HG02943 (cell line): ENCODE results near the gene LRRK2.
"Not testable (repeated sequence)": the region's sequence is repeated elsewhere in the genome, so short reads cannot be mapped to it uniquely, and the experiment has no call there.

Source experiments
- ATAC-seq: cut with Tn5 transposase; IDR thresholded peaks from one replicate; pipeline ENCODE4 v1.9.1; 2021; ENCODE audit warnings: mild to moderate bottlenecking, low read depth, moderate library complexity; ENCODE audit not compliant: unreplicated experiment

LRRK2 gene

GRCh38 chr12:40211186-40211585, 13.6 kb upstream of the LRRK2 start:
- not testable (repeated sequence) for ATAC-seq

DNA sequence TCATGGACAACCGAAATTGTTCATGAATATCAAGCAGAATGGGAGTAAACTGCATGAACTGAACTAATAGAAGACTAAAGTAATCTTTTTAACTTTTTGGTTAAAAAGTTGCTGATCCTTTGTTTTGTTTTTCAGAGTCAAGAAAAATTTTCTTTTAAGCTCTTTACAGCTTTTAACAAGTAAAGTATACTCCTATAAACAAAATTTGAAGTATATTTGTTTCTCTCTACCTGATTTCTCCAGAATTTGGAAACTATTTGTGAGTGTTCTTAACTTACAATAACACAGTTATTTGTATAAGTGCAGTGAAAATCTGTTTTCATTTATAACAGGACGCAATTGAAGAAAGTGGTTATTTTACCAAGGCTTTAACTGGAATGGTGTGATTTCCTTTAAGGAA, 12.2 kb upstream of the LRRK2 start:
- no peak for ATAC-seq

- no peak for ATAC-seq
These were observed 8.8 kb upstream of the LRRK2 start for GRCh38 chr12:40215982-40216381.

- ATAC-seq = no peak
These were observed 8.1 kb upstream of the LRRK2 start for GRCh38 chr12:40216516-40217288.

- ATAC-seq = no peak
These were observed 5.0 kb upstream of the LRRK2 start for GRCh38 chr12:40219760-40220159.

GRCh38 chr12:40222247-40222646, 2.5 kb upstream of the LRRK2 start:
- ATAC-seq = no peak

DNA sequence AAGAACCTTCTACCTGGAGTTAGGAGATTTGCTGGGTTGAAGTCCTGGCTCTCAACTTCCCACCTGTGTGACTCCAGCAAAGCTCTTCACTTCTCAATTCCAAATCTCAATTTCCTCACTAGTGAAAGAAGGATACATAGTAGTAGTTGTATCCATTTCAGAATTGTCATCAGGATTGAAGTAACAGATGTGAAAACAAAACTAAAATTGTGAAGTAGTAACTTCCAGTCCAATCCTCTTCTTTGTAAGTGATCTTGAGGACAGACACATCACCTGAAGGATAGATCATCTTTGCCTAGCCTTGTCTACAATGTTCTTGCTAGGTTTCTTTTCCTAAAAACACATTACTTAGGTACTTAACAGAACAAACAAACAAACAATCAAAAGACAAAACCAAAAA, 1.2 kb upstream of the LRRK2 start:
- no peak for ATAC-seq

DNA sequence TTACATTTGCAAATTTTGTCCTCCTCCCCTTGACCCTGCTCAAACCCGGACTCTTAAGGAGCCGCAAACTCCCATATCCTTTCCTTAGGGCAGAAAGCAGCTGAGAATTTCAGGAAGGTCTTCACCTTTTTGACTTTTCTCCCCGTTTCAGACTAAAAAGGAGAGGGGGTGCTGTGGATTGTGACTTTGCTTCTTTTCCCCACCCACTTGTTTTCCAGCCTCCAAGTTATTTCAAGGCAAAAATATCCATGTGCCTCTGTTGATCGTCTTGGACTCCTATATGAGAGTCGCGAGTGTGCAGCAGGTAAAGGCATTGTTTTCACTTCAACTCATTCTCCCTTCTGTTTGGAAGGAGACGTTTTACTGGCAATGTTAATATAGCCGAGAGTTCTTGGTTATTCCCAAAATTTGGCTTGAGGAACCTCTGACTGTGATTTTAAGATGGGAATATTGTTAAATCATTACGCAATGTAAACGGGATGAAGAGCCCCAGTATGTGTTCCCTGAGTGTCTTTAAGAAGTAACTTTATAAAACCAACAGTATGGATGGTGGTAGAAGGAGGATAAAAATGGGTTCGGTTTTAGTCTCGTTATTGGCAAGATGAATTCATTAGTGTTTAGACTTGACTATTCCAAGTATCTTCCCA, 663 bp downstream of the LRRK2 start:
- ATAC-seq = no peak

DNA sequence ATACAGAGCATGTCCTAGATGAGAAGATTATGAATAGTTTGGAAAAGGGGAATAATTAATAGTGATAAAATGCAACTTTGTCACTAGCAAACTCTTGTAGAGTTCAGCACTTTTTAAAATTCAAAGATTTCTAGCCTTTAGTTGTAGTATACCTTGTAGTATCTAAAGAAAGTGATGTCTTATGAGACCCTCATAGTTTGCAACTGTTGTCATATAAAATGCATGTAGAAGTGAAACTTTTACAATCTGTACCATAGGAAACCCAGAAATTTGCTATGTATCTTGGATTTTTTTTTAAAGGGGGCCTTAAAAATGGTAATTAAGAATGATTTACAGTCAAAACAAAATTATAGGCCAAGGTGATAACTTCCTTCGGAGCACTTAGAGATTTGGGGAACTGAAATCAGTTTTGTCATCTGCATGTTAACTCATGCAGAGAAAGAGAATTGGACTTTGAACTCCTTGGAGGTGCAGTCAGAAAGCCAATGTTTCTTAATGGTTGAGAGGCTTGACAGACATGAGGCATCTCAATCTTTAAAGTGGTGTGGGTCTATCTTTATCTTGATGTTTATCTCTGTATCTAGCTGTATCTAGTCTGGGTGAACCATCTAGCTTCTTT, 1.3 kb downstream of the LRRK2 start:
- peak; percentile 48 for ATAC-seq

- ATAC-seq = peak; percentile 26
These were observed 1.9 kb downstream of the LRRK2 start for GRCh38 chr12:40226705-40227104.

DNA sequence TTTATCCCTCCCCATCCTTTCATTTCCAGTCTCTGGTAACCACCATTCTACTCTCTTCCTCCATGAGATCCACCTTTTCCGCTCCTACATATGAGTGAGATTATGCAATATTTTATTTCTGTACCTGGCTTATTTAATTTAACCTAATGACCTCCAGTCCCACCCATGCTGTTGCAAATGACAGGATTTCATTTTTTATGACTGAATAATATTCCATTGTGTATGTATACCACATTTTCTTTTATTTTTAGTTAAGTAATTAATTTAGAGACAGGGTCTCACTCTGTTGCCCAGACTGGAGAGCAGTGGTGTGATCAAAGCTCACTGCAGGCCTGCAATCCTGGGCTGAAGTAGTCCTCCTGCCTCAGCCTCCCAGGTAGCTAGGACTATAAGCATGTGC, 2.6 kb downstream of the LRRK2 start:
- no peak for ATAC-seq

- ATAC-seq = no peak
These were observed 3.9 kb downstream of the LRRK2 start for GRCh38 chr12:40228727-40229126.

GRCh38 chr12:40229690-40230651, 5.2 kb downstream of the LRRK2 start:
- ATAC-seq = no peak

DNA sequence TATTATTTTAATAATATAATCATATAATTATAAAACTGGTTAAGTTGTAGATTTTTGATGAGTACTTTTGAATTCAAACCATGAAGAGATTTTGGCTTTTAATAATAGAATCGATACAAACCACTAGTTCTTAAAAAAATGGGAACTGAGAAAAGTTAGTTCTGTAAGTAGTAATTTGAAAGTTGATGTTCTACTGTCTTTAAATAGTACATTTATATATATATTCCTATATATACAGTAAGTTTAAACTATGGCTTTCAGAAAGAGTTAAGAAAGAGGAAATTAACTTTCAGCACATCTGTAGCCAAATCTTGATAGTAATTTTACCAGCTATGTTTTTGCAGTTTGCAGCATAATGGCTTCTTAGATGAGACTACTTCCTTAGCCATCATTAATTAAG, 7.8 kb downstream of the LRRK2 start:
- no peak for ATAC-seq

GRCh38 chr12:40233741-40234367, 9.1 kb downstream of the LRRK2 start:
- no peak for ATAC-seq

DNA sequence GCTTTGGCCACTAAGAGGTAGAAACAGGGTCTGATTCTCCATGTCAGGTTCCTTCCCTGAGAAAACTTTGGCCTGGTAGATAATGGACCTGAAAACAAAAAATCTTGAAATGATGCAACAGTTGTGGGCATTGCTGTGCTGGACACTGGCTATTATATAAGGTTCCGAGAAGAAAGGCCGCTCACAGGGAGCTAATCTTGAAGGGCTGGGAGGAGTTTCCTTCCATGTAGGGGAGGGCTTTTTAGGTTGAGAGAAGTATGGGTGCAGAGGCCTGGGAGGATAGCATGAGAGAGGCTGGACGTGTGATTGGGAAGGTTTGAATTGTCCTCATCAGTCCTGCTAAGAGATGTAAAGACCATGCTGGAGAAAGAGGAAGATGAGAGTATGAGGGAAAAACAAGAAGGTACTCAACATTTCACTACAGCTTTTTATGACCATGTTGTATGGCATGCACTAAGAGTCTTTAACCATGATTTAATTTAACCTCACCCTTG, 11.6 kb downstream of the LRRK2 start:
- ATAC-seq = no peak

DNA sequence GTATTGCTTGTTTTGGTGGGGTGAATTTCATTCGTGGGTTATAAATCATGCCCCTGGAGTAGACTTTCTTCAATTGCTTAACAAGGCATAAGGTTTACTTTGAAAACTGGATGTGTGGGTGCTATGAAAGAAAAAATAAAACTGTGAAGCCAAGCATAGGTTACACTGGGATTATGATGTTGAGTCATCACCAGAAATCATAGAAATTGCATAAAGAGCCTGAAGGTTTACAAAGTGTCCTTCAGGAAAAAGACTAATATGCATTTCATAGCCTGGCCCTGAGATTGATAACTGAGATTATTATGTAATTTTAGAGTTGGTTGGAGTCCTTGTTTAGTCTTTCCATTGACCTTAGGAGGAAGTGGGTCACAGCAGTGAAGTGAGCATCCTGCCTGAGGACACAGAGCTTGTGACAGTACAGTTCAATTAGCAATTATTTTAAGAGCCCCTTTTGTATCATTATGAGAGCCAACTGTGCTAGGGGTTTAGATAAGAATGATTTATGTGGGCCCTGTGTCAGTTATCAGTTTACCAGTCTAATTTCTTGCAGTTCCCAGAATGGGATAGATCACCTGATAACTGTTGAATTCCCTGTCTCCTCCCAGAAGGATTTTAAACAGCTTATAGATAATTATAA, 13.6 kb downstream of the LRRK2 start:
- no peak for ATAC-seq

GRCh38 chr12:40238979-40239378, 14.2 kb downstream of the LRRK2 start:
- no peak for ATAC-seq

GRCh38 chr12:40240779-40241178, 16.0 kb downstream of the LRRK2 start:
- no peak for ATAC-seq

DNA sequence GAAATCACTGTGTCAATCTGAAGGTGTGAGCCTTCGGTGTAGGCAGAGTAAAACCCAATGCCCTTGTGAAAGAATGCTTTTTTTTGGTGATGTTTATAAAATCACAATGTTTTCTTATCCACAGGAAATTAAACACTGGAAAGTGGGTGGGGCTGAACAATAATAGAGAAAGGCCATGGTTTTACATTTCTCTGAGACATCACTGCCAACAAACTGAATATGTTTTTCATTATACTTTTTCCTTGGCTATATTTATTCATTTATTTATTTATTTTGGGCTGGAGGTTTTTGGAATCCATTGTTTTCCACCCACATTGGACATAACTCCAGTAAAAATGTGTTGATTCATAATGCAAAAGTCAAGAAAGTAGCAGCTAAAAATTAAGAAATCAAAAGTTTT, 16.9 kb downstream of the LRRK2 start:
- no peak for ATAC-seq
